HepG2 (cell line): Measurements from ENCODE around the gene PPA2. TPM values are rescaled to one million over a fixed set of nuclear protein-coding genes. Genes with fewer than 3 reads are reported as not detected.

Experiments
- BRF2 ChIP-seq: sonication (generic); formaldehyde crosslinking; IDR thresholded peaks from 2 replicates; pipeline ENCODE4 v1.8.1; 2022; ENCODE audit warnings: mild to moderate bottlenecking, missing genetic modification reagents
- FOXO1 ChIP-seq: sonication (generic); formaldehyde crosslinking; IDR thresholded peaks from 2 replicates; pipeline ENCODE4 v1.4.0; 2020; ENCODE audit warnings: missing genetic modification reagents
- HNF1A ChIP-seq, 2 experiments: sonication (generic) in 1 of 2; formaldehyde crosslinking in 1 of 2; IDR thresholded peaks; 2 replicates each; pipeline versions ENCODE4 v1.4.0 to v1.6.1; 2016 to 2020; ENCODE audit warnings: borderline replicate concordance in 1 of 2, low read depth in 1 of 2, mild to moderate bottlenecking in 1 of 2, missing genetic modification reagents in 1 of 2
- HNF1B ChIP-seq: sonication (generic); formaldehyde crosslinking; IDR thresholded peaks from 2 replicates; pipeline ENCODE4 v1.5.1; 2020; ENCODE audit warnings: mild to moderate bottlenecking, moderate library complexity, missing genetic modification reagents
- MLLT10 ChIP-seq: sonication (generic); formaldehyde crosslinking; IDR thresholded peaks from 2 replicates; pipeline ENCODE4 v1.4.0; 2020; ENCODE audit warnings: missing genetic modification reagents
- PAX8 ChIP-seq: sonication (generic); formaldehyde crosslinking; IDR thresholded peaks from 2 replicates; pipeline ENCODE4 v1.8.0; 2022; ENCODE audit warnings: mild to moderate bottlenecking, missing genetic modification reagents, borderline replicate concordance
- PHF5A ChIP-seq: IDR thresholded peaks from one replicate; pipeline ENCODE4 v1.6.1; 2018; ENCODE audit warnings: low read depth, missing genetic modification reagents; ENCODE audit not compliant: unreplicated experiment
- PITX1 ChIP-seq: sonication (generic); formaldehyde crosslinking; IDR thresholded peaks from 2 replicates; pipeline ENCODE4 v1.5.1; 2020; ENCODE audit warnings: mild to moderate bottlenecking, missing genetic modification reagents
- TBX2 ChIP-seq: sonication (generic); formaldehyde crosslinking; IDR thresholded peaks from 2 replicates; pipeline ENCODE4 v1.5.0; 2020; ENCODE audit warnings: missing genetic modification reagents, mild to moderate bottlenecking, borderline replicate concordance
- TMF1 ChIP-seq: sonication (generic); formaldehyde crosslinking; IDR thresholded peaks from 2 replicates; pipeline ENCODE4 v1.8.1; 2022; ENCODE audit warnings: low read depth, missing genetic modification reagents
- ZNF362 ChIP-seq: sonication (generic); formaldehyde crosslinking; IDR thresholded peaks from 2 replicates; pipeline ENCODE4 v1.4.0; 2020; ENCODE audit warnings: missing genetic modification reagents, mild to moderate bottlenecking, borderline replicate concordance
- ZNF431 ChIP-seq: sonication (generic); formaldehyde crosslinking; IDR thresholded peaks from 2 replicates; pipeline ENCODE4 v1.9.0; 2022; ENCODE audit warnings: missing genetic modification reagents, low read depth, mild to moderate bottlenecking, borderline replicate concordance
- ZNF615 ChIP-seq: sonication (generic); formaldehyde crosslinking; IDR thresholded peaks from 2 replicates; pipeline ENCODE4 v1.5.0; 2020; ENCODE audit warnings: mild to moderate bottlenecking, missing genetic modification reagents, borderline replicate concordance
- ZNF773 ChIP-seq: sonication (generic); formaldehyde crosslinking; IDR thresholded peaks from 2 replicates; pipeline ENCODE4 v1.4.0; 2020; ENCODE audit warnings: missing genetic modification reagents, borderline replicate concordance
- ZNF800 ChIP-seq: sonication (generic); formaldehyde crosslinking; IDR thresholded peaks from 2 replicates; pipeline ENCODE4 v1.4.0; 2020; ENCODE audit warnings: missing genetic modification reagents
- ZSCAN12 ChIP-seq: sonication (generic); formaldehyde crosslinking; IDR thresholded peaks from 2 replicates; pipeline ENCODE4 v1.9.0; 2021; ENCODE audit warnings: mild to moderate bottlenecking, missing genetic modification reagents
- polyA plus RNA-seq, 8 experiments: library from polyadenylated mRNA; depleted of rRNA in 3 of 8; stranded (reverse) in 7 of 8; unstranded in 1 of 8; fragments of >200 nt; fragmentation: Illumina TruSeq in 4 of 8; extraction: Trizol in 4 of 8; gene quantifications; 2 replicates each; pipeline versions ENCODE4 v1.2.1 to v1.2.3, GENCODE V29; 2011 to 2016; ENCODE audit warnings: low read depth in 4 of 8, missing spikeins in 1 of 8, mixed read lengths in 1 of 8; ENCODE audit not compliant: insufficient read depth in 1 of 8
- total RNA-seq, 5 experiments: library from RNA; depleted of rRNA; stranded (reverse); fragments of >200 nt; fragmentation: Illumina TruSeq; extraction: Trizol; gene quantifications; 2 replicates each; pipeline ENCODE4 v1.2.3, GENCODE V29; 2016; ENCODE audit warnings: low read depth in 1 of 5

Gene PPA2
- total and polyA plus RNA-seq, 2 of the 13 experiments (the other 11 are each of a cell fraction or from before 2014, with no cell fraction given), result 44.2 to 70.6 TPM

GRCh38 chr4:105473324-105474098 is at the start of gene PPA2 (continued):
- TF ChIP-seq ZNF800 (peak; percentile 99), ZNF615 (0 out of 2 replicates have a peak, but pooled peaks have one; percentile 88), PHF5A (peak; percentile 37), ZNF431 (peak; percentile 82), MLLT10 (CRISPR knock-in tag) (no peak), ZNF773 (CRISPR knock-in tag) (peak; percentile 67; the same call in 1 of the 2 replicates), FOXO1 (peak; percentile 51; the same call in 1 of the 2 replicates), HNF1B (CRISPR knock-in tag) (peak; percentile 56; the same call in 1 of the 2 replicates), PAX8 (CRISPR knock-in tag) (no peak), BRF2 (peak; percentile 76; the same call in 1 of the 2 replicates), PITX1 (peak; percentile 32; the same call in 1 of the 2 replicates), ZSCAN12 (CRISPR knock-in tag) (peak; percentile 42; the same call in 1 of the 2 replicates), ZNF362 (CRISPR knock-in tag) (no peak), HNF1A (IDR thresholded peaks at IDR 0.05; ENCODE audit: low read depth) (no peak), HNF1A (CRISPR knock-in tag; IDR thresholded peaks at IDR 0.05; ENCODE audit: borderline replicate concordance) (no peak; the same call in 1 of the 2 replicates), TBX2 (CRISPR knock-in tag) (peak; percentile 77), TMF1 (0 out of 2 replicates have a peak, but pooled peaks have one; percentile 36)
